LoVo (cell line): ENCODE measurements around the gene ADISSP.
"Not testable (repeated sequence)": the region's sequence is repeated elsewhere in the genome, so short reads cannot be mapped to it uniquely, and the experiment has no call there.

Source experiments
- DNase-seq: peaks from one replicate; pipeline ENCODE4 v3.0.0-alpha.2; 2016; ENCODE audit warnings: low spot score

ADISSP gene

DNA sequence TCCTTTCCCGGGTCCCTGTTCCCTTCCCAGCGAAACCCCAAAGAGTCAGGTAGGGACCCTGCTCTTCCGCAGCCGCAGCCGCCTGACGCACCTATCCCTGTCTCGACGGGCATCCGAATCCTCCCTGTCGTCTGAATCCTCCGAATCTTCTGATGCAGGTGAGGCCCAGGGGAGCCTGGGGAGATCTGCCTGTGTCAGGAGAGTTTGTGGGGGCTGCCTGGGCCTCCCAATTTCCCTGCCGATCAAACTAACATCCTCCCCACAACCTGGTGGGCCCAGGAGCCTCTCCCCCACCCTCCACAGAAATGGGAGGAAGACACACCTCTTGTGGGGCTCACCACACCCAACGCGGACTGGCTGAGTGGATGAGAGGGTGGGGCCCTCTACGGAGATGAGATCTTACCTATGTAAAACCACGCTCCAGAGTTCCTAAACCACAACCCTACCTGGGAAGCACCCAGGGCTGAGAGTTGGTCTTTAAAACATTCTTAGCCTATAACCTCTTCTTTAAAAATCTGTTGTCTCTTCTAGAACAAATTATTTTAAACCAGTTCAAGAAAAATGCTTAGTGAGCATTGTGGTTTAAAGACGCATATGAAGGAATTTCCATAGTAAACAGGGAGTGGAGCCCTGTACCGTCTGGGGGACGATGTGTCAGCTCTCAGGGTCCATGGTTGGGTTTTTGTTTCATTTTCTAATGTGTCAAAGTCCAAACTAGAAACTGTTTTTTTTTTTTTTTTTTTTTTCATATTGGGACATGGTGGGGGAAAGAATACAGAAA is 30.2 kb upstream of the ADISSP start:
- peak; percentile 62 for DNase-seq

GRCh38 chr20:3797226-3797545 is 29.6 kb upstream of the ADISSP start:
- DNase-seq, result no peak

DNA sequence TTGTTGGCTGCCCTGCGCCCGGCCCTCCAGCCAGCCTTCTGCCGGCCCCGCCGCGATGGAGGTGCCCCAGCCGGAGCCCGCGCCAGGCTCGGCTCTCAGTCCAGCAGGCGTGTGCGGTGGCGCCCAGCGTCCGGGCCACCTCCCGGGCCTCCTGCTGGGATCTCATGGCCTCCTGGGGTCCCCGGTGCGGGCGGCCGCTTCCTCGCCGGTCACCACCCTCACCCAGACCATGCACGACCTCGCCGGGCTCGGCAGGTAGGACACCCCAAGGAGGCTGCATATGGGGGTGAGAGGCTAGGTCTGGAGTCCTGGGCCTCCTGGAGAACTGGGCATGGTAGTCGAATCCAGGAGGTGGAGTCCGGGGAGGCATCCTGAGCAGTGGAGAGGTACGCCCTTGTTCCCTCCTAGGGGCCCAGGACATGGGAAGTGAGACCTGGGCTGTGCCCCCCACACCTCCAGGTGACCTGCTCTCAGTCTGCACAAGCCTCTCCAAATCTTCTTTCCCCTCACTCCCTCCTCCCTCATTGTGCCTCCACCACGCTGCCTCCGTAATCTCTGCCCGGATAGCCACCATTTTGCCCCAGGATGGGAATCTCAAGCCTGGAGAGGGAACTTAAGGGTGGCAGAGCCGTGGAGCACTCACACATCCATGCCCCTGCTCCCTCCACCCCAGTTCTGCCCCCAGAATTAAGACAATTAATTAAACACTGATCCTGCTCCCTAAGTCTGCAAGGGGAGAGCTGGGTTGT is 29.1 kb upstream of the ADISSP start:
- no peak for DNase-seq

GRCh38 chr20:3795511-3796468 is 28.2 kb upstream of the ADISSP start, which contains the start of gene CDC25B:
CDC25B (plus strand) TSS chr20:3796310; CDS start chr20:3796532, 222 bp downstream.
- DNase-seq, result peak; percentile 89

GRCh38 chr20:3794701-3795420 is 27.3 kb upstream of the ADISSP start:
- DNase-seq, result no peak

DNA sequence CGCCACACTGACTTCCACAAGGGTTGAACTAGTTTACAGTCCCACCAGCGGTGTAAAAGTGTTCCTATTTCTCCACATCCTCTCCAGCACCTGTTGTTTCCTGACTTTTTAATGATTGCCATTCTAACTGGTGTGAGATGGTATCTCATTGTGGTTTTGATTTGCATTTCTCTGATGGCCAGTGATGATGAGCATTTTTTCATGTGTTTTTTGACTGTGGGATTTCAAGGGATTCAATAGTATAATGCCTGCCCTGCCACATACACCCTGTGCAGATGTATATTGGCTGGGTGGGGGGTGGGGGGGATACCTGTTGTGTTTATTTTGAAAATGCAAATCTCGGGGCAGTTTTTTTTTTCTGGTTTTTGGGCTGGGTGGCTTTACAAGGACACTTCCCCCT is 26.6 kb upstream of the ADISSP start:
- not testable (repeated sequence) for DNase-seq

DNA sequence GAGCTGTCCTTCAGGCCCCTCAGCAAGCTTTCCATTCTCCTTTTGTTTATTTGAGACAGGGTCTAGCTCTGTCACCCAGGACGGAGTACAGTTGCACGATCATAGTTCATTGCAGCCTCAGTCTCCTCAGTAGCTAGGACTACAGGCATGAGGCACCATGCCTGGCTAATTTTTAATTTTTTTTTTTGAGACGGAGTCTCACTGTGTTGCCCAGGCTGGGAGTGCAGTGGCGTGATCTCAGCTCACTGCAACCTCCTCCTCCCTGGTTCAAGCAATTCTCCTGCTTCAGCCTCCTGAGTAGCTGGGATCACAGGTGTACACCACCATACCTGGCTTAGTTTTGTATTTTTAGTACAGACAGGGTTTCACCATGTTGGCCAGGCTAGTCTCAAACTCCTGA is 21.6 kb upstream of the ADISSP start:
- not testable (repeated sequence) for DNase-seq

DNA sequence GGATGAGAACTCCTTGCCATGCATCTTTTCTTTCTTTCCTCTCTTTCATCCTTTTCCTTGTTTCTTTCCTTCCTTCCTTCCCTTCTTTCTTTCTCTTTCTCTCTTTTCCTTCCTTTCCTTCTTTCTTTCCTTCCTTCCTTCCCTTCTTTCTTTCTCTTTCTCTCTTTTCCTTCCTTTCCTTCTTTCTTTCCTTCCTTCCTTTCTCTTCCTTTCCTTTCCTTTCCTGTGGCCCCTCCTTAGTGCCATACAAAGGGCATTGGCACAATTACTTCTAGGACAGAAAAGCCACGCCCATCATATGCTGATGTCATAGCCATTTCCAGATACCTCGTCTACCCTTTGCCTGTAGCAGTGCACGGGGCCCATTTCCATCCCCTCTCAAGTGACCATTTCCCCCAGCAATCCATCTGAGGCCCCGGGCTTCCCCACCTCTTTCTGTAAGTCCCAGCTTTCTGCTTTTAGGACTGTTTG is 21.2 kb upstream of the ADISSP start:
- no peak for DNase-seq

DNA sequence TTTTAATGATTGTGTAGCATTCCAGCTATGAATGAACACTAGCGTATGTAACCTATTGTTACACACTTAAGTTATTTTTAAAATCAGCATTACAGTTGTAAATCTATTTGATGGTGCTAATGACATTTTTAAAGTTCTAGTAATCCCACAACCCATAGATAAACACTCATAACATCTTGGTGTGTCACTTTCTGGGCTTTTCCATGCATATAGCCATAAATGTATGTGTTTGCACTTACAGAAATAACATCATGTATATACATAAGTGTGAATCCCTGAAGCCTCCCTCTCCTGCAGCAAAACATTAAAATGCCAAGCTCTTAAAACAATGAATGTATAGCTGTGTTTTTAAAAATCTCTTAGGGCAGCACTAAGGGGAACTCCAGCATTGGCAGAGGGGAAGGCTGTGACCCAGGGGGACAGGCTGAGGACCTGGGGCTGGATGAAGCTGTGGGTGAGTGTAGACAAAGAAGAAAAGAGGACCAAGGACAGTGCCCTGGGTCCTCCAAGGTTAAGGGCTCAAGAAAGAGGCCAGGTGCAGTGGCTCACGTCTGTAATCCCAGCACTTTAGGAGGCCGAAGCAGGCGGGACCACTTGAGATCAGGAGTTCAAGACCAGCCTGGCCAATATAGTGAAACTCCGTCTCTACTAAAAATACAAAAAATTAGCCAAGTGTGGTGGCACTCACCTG is 19.9 kb upstream of the ADISSP start:
- no peak for DNase-seq

DNA sequence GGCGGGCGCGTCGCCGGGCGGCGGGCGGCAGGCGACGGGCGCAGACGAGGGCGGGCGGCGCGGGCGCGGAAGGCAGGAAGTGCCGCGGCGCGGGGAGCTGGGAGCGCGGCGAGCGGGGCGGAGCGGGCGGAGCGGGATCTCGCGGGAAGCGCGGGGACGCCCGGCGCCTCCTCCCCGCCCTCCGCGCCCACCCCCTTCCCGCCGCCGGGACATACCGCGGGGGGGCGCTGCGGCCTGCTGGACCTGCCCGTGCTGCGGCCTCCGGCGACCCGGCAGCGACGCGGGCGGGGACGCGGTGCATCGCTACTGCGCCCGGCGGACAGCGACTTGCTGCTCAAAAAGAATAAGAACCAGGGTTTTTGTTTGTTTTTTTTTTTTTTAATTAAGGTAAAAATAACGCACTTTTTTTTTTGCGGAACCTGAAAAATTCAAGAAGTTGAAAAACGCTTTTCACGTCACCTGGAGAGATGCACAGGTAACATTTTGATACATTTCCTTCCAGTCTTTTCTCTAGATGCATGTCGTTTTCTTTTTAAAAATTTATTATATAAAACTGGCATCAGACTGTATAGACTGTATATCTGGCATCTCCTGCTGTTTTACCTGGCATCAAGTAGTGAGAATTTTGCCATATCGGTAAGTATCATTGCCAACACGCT is 19.2 kb upstream of the ADISSP start, which contains the start of gene CENPB:
CENPB (minus strand) TSS at position 76 of the 659 bp plus-strand sequence. CDS start 257 bp downstream, outside the sequence.
- peak; percentile 92 for DNase-seq

DNA sequence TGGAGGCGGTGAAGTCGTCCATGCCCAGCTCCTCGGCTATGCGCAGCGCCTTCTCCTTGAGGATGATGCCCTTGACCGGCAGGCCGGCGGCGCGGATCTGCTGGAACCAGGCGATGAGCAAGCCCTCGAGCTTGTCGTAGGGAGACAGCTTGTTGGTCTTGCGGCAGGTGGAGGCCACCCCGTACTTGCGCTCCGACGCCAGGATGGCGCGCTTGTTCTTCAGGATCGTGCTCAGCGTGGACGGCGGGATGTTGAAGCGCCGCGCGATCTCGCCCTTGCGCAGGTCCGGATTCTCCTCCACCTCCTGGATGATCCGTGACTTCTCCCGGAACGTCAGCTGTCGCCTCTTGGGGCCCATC is 18.6 kb upstream of the ADISSP start:
- DNase-seq, result peak; percentile 47

DNA sequence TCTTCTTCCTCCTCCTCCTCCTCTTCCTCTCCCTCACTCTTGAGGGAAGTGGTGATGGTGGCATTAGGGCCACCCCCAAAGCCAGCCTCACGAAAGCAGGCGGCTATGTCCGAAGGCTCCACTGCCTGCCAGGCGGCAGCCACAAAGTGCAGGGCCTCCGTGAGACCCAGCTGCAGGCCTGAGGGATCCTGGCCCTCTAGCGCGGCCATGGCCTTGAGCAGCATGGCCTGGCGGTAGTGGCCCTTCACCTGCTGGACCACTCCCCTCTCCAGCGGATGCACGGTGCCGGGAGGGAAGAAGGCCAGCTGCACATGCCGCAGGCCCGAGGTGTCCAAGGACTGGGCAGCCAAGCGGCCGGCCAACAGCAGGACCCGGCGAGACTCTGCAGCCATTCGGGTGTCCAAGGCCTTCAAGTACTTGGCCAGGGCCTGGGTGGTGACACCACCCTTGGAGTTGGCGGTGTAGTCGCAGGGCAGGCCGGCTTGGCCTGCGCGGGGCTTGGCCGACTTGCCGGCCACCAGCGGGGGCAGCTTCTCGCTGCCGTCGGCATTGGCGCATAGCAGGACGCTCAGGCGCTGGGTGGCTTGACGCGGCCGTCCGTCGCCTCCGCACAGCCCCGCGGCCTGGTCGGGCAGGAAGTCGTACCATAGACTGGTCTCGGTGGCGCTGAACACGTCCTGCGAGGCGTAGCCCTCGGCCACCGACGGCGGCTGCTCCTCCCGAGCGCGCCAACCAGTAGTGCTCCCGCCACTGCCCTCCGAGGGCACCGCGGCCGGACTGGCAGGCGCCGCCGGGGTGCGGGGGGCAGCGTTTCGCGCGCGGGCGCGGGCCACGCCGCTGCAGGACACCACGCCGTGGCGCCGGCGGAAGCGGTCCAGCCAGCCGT is 17.9 kb upstream of the ADISSP start:
- no peak for DNase-seq

GRCh38 chr20:3784863-3785239 is 17.3 kb upstream of the ADISSP start:
- DNase-seq, result no peak

DNA sequence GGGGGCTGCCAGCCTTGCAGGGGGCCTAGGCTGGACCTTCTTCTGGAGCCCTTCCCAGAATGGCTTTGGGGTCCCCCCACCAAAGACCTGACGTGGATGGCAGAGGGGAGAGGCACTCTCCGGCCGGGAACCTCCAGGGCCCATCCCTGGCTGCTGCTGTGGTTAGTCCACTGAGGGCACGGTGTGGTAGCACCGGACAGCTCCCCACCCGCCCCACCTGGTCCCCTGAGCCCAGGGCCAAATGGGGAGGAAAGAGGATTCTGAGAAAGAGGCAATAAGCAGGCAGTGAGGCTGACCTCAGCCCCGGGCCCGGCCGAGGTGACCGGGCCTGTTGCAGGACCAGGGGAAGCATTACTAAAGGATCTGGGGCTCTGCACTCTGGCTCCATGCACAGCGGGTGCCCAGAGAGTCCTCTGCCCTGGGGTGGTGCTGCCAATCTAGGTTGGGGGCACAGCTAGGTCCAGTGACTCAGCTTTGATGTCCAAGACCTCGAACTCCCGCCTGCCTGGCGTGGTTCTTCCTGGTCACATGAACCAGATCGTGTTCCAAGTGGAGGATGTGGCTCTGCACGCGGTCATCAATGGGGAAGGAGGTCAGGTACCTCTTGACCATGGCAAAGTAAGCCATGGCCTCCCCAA is 16.8 kb upstream of the ADISSP start:
- DNase-seq, result no peak

DNA sequence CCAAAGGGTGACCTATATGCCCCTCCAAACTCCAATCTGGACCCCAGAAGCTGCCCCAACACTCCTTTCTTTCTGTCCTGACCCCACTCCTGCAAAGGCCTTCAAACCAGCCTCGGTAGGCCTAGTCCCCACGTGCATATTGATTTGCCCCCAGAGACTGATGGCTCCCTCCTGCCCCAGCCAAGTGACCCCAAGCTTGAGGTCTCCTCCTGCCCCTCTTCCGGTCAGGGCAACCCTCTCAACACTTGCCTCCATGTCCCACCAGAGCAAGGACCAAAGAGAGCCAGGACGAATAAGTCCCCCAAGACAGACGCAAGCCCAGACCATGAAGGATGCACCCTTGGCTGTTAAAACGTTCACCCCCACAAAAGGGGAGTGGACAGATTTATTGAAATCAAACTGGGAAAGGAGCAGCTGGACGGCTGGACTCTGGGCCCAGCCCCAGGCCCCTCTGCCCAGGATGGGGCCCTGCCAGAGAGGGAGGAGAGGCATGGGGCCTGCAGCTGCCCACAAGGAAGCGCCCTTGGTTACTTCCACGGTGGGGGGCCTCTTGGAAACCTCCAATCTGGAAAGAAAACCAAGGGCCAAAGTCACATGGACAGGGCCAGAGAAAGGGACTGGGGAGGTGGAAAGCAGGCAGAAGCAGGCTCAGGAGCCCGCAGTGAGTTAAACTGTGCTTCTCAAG is 16.1 kb upstream of the ADISSP start:
- DNase-seq, result no peak

DNA sequence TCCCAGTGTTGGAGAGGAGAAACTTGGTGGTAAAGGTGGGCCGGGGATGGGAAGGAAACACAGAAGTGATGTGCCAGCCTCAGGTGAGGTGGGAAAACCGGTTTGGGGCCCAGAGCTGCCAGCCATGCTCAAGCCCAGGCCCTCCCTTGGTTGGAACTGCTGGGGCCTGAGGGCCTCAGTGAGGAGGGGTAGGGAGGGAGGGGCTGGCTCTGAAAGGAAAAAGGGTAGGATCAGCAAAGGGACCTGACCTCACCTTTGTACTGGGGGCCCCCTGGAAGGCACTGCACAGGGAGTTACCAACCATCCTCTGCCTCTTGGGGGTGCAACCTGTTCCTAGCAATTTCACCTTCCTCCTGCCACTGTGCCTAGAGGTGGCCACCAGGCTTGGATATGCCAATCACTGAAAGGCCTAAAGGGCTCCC is 15.5 kb upstream of the ADISSP start:
- DNase-seq, result no peak

GRCh38 chr20:3782597-3782996 is 15.0 kb upstream of the ADISSP start:
- DNase-seq, result no peak
